Right lobe of liver (tissue), 6 donors: ENCODE measurements around the gene VAMP8. TPM values are rescaled to one million over a fixed set of nuclear protein-coding genes. Genes with fewer than 3 reads are reported as not detected.
"Not testable (repeated sequence)": the region's sequence is repeated elsewhere in the genome, so short reads cannot be mapped to it uniquely, and the experiment has no call there.

ENCODE experiments used
- ATAC-seq, 4 donors: fragments of 200-7000 bp; cut with Tn5 transposase; one replicate each; pipeline ENCODE4 v1.9.1; 2020; ENCODE audit warnings: mild to moderate bottlenecking in 4 of 4, moderate library complexity in 4 of 4
- DNase-seq, 3 donors: peaks; one replicate each; pipeline ENCODE4 v3.0.0-alpha.2; 2020
- H3K27ac ChIP-seq, 3 donors: fragments of 200-600 bp; one replicate each; pipeline ENCODE4 v1.8.0; 2022
- H3K27me3 ChIP-seq, 2 donors: fragments of 200-600 bp; one replicate each; pipeline ENCODE4 v1.8.0; 2022
- H3K36me3 ChIP-seq, 4 donors: fragments of 200-600 bp; sonication (generic) in 1 of 4; one replicate each; pipeline versions ENCODE4 v1.5.1 to v1.8.0; 2017 to 2022; ENCODE audit warnings: control low read depth in 1 of 4
- H3K4me1 ChIP-seq, 4 donors: fragments of 200-600 bp; sonication (generic) in 1 of 4; one replicate each; pipeline versions ENCODE4 v1.5.1 to v1.8.0; 2017 to 2022; ENCODE audit warnings: control low read depth in 1 of 4
- H3K4me3 ChIP-seq, 3 donors: fragments of 200-600 bp; one replicate each; pipeline ENCODE4 v1.8.0; 2022
- H3K9me3 ChIP-seq, 4 donors: fragments of 200-600 bp; sonication (generic) in 1 of 4; one replicate each; pipeline versions ENCODE4 v1.5.1 to v1.8.0; 2017 to 2022; ENCODE audit warnings: control low read depth in 1 of 4
- POLR2A ChIP-seq: fragments of 450-650 bp; IDR thresholded peaks from one replicate; pipeline ENCODE4 v1.6.1; 2017; ENCODE audit warnings: antibody characterized with exemption, mild to moderate bottlenecking
- WGBS: methylation state at CpG from one replicate; pipeline ENCODE4 v1.1.6; 2018; ENCODE audit warnings: low coverage, low lambda C conversion rate; ENCODE audit not compliant: insufficient coverage; ENCODE audit errors: missing lambda C conversion rate; 5-methylcytosine and 5-hydroxymethylcytosine counted together
- intact Hi-C, 2 donors: fragments of 100-400 bp; cut with DNase I; formaldehyde crosslinking; loops; one replicate each; pipeline versions ENCODE4 v1.11.2 to v1.14.1; 2022
- total RNA-seq, 6 experiments: library from RNA; depleted of rRNA in 2 of 6; stranded (reverse); fragments of >200 nt in 2 of 6; fragmentation: NEBNext Ultra II Directional in 3 of 6; extraction: Animal tissue kit (Norgen Biotek cat#: 25700) in 3 of 6; gene quantifications; one replicate each; pipeline versions ENCODE4 v1.1.0 to v1.2.4, GENCODE V29; 2016 to 2023
- TF ChIP-seq, protein P1 (sequence below), 4 donors: fragments of 200-600 bp in 3 of 4; fragments of 450-650 bp in 1 of 4; IDR thresholded peaks; one replicate each; pipeline versions ENCODE4 v1.5.1 to v1.8.0; 2016 to 2022; ENCODE audit warnings: antibody characterized with exemption in 4 of 4, mild to moderate bottlenecking in 2 of 4
- donor health status: DM: no; HTN: yes; CAD: no.
- donor health status: DM: no; HTN: no; CAD: no.
- donor health status: DM: no; HTN: no; CAD: no.
- donor health status: DM: no; HTN: yes; CAD: no.
- donor health status: DM: no; HTN: yes; CAD: no.

VAMP8 gene
- total RNA-seq, 6 experiments from 2014 or later, result 59.5 to 107 (median 74.5) TPM

DNA sequence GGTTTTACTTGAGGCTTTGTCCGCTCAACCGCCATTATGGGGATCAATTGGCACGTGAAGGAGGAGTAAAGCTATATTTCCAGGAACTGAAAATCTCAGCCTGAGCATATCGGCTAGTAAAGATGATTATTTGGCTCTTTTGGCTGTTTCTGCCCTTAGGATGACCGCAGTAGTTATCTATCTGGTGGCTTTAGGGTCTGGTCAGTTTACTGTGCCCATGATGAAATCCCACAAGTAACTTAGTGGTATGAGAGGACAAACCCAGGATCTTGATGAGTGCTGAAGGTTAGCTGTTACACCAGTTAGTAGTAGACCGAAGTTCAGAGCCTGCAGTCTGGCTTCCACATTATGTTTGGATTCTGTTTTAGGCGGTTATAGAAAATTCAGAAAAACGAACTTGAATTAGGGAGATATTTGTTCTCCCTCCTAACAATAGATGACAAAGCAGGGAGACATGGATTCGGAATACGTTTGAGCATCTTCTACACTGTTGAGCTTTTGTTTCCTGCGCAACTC lies 37.2 kb upstream of the VAMP8 start:
- H3K4me3 ChIP-seq, result peak overlapping the region; percentile 94 to 100 (median 99)
- peaks cover 15 to 47% (median 32%) of the 10 kb centered on the region in 4 donors for H3K36me3 ChIP-seq
- DNase-seq, result no peak
- peak overlapping the region; percentile 98 to 99 (median 98) for H3K27ac ChIP-seq
- 1% methylated on average over 11 of the region's 11 CpGs for WGBS
- TF ChIP-seq POLR2A, result no peak
- TF ChIP-seq, protein P1, sequence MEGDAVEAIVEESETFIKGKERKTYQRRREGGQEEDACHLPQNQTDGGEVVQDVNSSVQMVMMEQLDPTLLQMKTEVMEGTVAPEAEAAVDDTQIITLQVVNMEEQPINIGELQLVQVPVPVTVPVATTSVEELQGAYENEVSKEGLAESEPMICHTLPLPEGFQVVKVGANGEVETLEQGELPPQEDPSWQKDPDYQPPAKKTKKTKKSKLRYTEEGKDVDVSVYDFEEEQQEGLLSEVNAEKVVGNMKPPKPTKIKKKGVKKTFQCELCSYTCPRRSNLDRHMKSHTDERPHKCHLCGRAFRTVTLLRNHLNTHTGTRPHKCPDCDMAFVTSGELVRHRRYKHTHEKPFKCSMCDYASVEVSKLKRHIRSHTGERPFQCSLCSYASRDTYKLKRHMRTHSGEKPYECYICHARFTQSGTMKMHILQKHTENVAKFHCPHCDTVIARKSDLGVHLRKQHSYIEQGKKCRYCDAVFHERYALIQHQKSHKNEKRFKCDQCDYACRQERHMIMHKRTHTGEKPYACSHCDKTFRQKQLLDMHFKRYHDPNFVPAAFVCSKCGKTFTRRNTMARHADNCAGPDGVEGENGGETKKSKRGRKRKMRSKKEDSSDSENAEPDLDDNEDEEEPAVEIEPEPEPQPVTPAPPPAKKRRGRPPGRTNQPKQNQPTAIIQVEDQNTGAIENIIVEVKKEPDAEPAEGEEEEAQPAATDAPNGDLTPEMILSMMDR (IDR thresholded peaks at IDR 0.05), result no peak
- intact Hi-C loops, result no loop called here
- no peak for ATAC-seq
- H3K4me1 ChIP-seq, result peaks cover 0 to 30% (median 13%) of the 10 kb centered on the region in 4 donors
- no peaks in the 10 kb centered on the region for H3K9me3 ChIP-seq
- no peaks in the 10 kb centered on the region for H3K27me3 ChIP-seq

DNA sequence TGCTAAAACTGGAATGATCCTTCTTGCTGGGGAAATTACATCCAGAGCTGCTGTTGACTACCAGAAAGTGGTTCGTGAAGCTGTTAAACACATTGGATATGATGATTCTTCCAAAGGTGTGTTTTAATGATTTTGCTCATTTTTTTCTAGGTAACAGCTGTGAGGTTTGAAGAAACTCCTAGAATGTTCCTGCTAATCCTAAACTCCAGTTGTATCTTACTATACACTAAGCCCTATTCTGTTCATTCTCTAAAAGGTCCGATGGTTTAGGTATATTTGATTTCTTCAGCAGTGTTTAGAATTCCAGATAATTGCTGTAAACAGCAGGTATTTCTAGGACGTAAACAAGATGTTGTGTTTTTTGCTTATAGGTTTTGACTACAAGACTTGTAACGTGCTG lies 36.1 kb upstream of the VAMP8 start:
- DNase-seq (no peak), ATAC-seq (no peak)
- no peak for TF ChIP-seq POLR2A
- TF ChIP-seq, protein P1 (IDR thresholded peaks at IDR 0.05), result no peak
- Histone ChIP-seq H3K27ac (peak overlapping the region in 2 of 3 donors; percentile 98 to 99), H3K9me3 (no peaks in the 10 kb centered on the region), H3K36me3 (peaks cover 15 to 57% (median 36%) of the 10 kb centered on the region in 4 donors), H3K4me3 (peak overlapping the region; percentile 94 to 100 (median 99)), H3K27me3 (no peaks in the 10 kb centered on the region), H3K4me1 (peaks cover 0 to 30% (median 13%) of the 10 kb centered on the region in 4 donors)
- intact Hi-C loops, result no loop called here
- 22% methylated on average over 4 of the region's 4 CpGs for WGBS

DNA sequence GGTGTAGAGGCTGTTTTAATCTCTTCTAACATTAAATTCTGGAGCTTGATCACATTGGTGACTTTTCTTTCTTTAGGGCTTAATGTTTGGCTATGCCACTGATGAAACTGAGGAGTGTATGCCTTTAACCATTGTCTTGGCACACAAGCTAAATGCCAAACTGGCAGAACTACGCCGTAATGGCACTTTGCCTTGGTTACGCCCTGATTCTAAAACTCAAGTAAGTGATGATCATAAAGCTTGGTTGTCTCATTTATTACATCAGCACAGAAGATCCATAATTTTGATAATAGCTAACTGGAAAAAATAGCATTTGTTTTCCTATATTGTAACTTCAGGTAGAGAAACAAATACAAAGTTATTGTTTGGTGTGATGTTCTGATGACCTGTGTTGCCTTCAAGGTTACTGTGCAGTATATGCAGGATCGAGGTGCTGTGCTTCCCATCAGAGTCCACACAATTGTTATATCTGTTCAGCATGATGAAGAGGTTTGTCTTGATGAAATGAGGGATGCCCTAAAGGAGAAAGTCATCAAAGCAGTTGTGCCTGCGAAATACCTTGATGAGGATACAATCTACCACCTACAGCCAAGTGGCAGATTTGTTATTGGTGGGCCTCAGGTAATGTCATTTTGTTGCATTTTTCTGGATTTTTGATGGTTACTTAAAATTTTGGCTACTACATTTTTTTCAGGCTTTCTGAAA lies 35.5 kb upstream of the VAMP8 start:
- Histone ChIP-seq H3K27ac (no peak overlapping the region), H3K4me1 (peaks cover 0 to 30% (median 12%) of the 10 kb centered on the region in 4 donors), H3K9me3 (no peaks in the 10 kb centered on the region), H3K36me3 (peaks cover 15 to 57% (median 36%) of the 10 kb centered on the region in 4 donors), H3K4me3 (peak overlapping the region in 1 of 3 donors; percentile 99), H3K27me3 (no peaks in the 10 kb centered on the region)
- intact Hi-C loops, result no loop called here
- 53% methylated on average over 5 of the region's 5 CpGs for WGBS
- no peak for ATAC-seq
- TF ChIP-seq POLR2A, result no peak
- TF ChIP-seq, protein P1 (IDR thresholded peaks at IDR 0.05), result no peak
- no peak for DNase-seq

DNA sequence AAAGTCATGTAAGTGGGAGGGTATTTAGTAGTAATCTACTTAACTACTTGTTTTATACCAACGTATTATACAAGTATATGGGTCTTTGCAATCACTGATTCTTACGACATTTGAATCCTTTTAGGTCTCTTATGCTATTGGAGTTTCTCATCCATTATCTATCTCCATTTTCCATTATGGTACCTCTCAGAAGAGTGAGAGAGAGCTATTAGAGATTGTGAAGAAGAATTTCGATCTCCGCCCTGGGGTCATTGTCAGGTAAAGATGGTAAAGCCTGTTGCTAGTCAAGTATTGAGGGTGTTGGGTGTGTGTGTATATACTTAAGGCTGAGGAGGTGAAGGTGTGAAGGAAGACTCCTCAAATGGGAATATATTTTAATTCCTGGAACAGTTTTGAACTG lies 34.6 kb upstream of the VAMP8 start:
- WGBS, result 77% methylated on average over 4 of the region's 4 CpGs
- Histone ChIP-seq H3K4me3 (no peak overlapping the region), H3K27me3 (no peaks in the 10 kb centered on the region), H3K9me3 (no peaks in the 10 kb centered on the region), H3K27ac (no peak overlapping the region), H3K4me1 (peaks cover 0 to 26% (median 8%) of the 10 kb centered on the region in 4 donors), H3K36me3 (peaks cover 15 to 59% (median 36%) of the 10 kb centered on the region in 4 donors)
- DNase-seq, result no peak
- intact Hi-C loops, result no loop called here
- no peak for ATAC-seq
- TF ChIP-seq, protein P1 (IDR thresholded peaks at IDR 0.05), result no peak
- no peak for TF ChIP-seq POLR2A

DNA sequence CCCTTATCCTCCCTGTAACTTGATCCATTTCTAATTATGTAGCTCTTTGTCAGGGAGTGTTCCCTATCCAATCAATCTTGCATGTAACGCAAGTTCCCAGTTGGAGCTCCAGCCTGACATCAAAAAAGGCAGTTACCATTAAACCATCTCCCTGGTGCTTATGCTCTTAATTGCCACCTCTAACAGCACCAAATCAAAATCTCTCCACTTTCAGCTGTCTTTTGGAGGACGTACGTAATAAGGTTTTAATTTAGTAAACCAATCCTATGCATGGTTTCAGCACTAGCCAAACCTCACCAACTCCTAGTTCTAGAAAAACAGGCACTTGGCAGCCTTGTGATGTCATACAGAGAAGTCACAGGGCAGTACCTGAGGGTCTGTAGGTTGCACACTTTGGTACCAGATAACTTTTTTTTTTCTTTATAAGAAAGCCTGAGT lies 33.1 kb upstream of the VAMP8 start:
- H3K4me3 ChIP-seq, H3K27ac ChIP-seq, H3K9me3 ChIP-seq, ATAC-seq, H3K27me3 ChIP-seq, intact Hi-C loops, DNase-seq: not testable (repeated sequence)
- Histone ChIP-seq H3K36me3 (peaks cover 15 to 65% (median 38%) of the 10 kb centered on the region in 4 donors), H3K4me1 (peaks cover 0 to 26% (median 8%) of the 10 kb centered on the region in 4 donors)
- 72% methylated on average over 3 of the region's 3 CpGs for WGBS
